HG03064 (cell line): ENCODE data around the gene SLC43A2.
"Not testable (repeated sequence)": the region's sequence is repeated elsewhere in the genome, so short reads cannot be mapped to it uniquely, and the experiment has no call there.

Experiments
- ATAC-seq: cut with Tn5 transposase; IDR thresholded peaks from one replicate; pipeline ENCODE4 v1.9.1; 2021; ENCODE audit warnings: low read depth; ENCODE audit not compliant: unreplicated experiment

Gene SLC43A2

GRCh38 chr17:1548032-1548431, 80.6 kb downstream of the SLC43A2 start:
- no peak for ATAC-seq

GRCh38 chr17:1546292-1546922, 82.2 kb downstream of the SLC43A2 start:
- ATAC-seq, result no peak

- no peak for ATAC-seq
These were observed 83.0 kb downstream of the SLC43A2 start for GRCh38 chr17:1545618-1546017.

GRCh38 chr17:1542316-1542715, 86.3 kb downstream of the SLC43A2 start:
- no peak for ATAC-seq

GRCh38 chr17:1541367-1541904, 87.2 kb downstream of the SLC43A2 start:
- no peak for ATAC-seq

- ATAC-seq, result no peak
These were observed 88.8 kb downstream of the SLC43A2 start for GRCh38 chr17:1539811-1540210.

- ATAC-seq, result no peak
These were observed 92.9 kb downstream of the SLC43A2 start for GRCh38 chr17:1535737-1536136.

GRCh38 chr17:1533661-1534325, 94.8 kb downstream of the SLC43A2 start:
- no peak for ATAC-seq

- no peak for ATAC-seq
These were observed 95.6 kb downstream of the SLC43A2 start for GRCh38 chr17:1532836-1533602.

GRCh38 chr17:1529863-1530262, 98.8 kb downstream of the SLC43A2 start:
- ATAC-seq, result no peak

GRCh38 chr17:1526876-1527275, 101.8 kb downstream of the SLC43A2 start:
- not testable (repeated sequence) for ATAC-seq

- ATAC-seq, result no peak
These were observed 106.0 kb downstream of the SLC43A2 start for GRCh38 chr17:1522626-1523025.

GRCh38 chr17:1521086-1521640, 107.5 kb downstream of the SLC43A2 start:
- ATAC-seq, result no peak

- ATAC-seq, result no peak
These were observed 109.0 kb downstream of the SLC43A2 start for GRCh38 chr17:1519678-1520077.
